ENCODE results near the gene LRRC18. TPM values are rescaled to one million over a fixed set of nuclear protein-coding genes. Genes with fewer than 3 reads are reported as not detected.

The LRRC18 gene
- total and polyA plus RNA-seq, 2 of the 13 experiments (the other 11 are each of a cell fraction or from before 2014, with no cell fraction given): not detected

DNA sequence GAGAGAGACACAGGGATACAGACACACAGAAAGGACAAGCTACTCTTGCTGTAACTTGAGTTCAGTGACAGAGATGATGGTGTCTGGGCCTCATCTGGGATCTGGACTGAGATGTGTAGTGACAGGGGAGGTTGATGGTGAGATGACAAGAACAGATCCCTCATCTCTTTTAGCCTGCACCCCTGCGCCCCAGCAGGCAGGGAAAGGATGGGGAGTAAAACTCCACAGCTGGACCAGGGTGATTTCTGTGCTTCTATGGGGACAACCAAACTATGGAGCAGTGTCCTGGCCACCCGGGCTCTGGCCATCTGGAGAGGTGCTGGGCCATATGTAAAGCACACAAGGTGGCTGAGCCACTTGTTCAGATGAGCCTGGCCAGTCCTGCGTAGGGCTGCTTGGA is 4.5 kb upstream of the LRRC18 start:
- no TSS peak for BruUV-seq (replicated peaks)
- Histone ChIP-seq H3K9ac (ENCODE audit: insufficient read depth, low read depth, low read length) (no peak overlapping the region), H3K4me1 (ENCODE audit: insufficient read depth, low read length) (no peaks in the 10 kb centered on the region), H2AFZ (ENCODE audit: low read length) (no peak overlapping the region), H3K4me2 (ENCODE audit: low read depth, low read length) (no peak overlapping the region), H3K4me3 (replicated peaks in 1 of 3; ENCODE audit: insufficient read depth in 1 of 3, low read depth in 2 of 3, low read length in 3 of 3) (no peak overlapping the region), H3K9me3 (ENCODE audit: low read length) (no peaks in the 10 kb centered on the region), H3K27ac (ENCODE audit: extremely low read length, insufficient read depth, low read length) (no peak overlapping the region), H3K27me3 (ENCODE audit: control insufficient read depth in 1 of 2, insufficient read depth in 2 of 2, low read length in 2 of 2) (peaks cover 2 to 10% of the 10 kb centered on the region in 2 experiments; a peak in 3 of 5 replicates), H3K79me2 (ENCODE audit: insufficient read depth, low read length) (no peaks in the 10 kb centered on the region), H3K36me3 (replicated peaks in 1 of 2; ENCODE audit: control insufficient read depth in 1 of 2, insufficient read depth in 2 of 2, low read length in 2 of 2) (no peaks in the 10 kb centered on the region), H4K20me1 (ENCODE audit: insufficient read depth, low read length) (no peaks in the 10 kb centered on the region)
- in situ Hi-C loops (cut with HindIII; ENCODE audit: extremely low pct_ligation_motif_present, low pct_unique_long_range_greater_than_20kb): no loop called here
- DNase-seq (ENCODE audit: low spot score): no peak
- FAIRE-seq: no peak
- TF ChIP-seq THYN1 (CRISPR knock-in tag; IDR thresholded peaks at IDR 0.05; ENCODE audit: borderline replicate concordance, low read depth): no peak
- TF ChIP-seq, protein P1, sequence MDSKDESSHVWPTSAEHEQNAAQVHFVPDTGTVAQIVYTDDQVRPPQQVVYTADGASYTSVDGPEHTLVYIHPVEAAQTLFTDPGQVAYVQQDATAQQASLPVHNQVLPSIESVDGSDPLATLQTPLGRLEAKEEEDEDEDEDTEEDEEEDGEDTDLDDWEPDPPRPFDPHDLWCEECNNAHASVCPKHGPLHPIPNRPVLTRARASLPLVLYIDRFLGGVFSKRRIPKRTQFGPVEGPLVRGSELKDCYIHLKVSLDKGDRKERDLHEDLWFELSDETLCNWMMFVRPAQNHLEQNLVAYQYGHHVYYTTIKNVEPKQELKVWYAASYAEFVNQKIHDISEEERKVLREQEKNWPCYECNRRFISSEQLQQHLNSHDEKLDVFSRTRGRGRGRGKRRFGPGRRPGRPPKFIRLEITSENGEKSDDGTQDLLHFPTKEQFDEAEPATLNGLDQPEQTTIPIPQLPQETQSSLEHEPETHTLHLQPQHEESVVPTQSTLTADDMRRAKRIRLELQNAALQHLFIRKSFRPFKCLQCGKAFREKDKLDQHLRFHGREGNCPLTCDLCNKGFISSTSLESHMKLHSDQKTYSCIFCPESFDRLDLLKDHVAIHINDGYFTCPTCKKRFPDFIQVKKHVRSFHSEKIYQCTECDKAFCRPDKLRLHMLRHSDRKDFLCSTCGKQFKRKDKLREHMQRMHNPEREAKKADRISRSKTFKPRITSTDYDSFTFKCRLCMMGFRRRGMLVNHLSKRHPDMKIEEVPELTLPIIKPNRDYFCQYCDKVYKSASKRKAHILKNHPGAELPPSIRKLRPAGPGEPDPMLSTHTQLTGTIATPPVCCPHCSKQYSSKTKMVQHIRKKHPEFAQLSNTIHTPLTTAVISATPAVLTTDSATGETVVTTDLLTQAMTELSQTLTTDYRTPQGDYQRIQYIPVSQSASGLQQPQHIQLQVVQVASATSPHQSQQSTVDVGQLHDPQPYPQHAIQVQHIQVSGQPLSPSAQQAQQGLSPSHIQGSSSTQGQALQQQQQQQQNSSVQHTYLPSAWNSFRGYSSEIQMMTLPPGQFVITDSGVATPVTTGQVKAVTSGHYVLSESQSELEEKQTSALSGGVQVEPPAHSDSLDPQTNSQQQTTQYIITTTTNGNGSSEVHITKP (CRISPR knock-in tag; IDR thresholded peaks at IDR 0.05; ENCODE audit: low read depth): no peak
- no peak for TF ChIP-seq SCMH1 (CRISPR knock-in tag; IDR thresholded peaks at IDR 0.05; ENCODE audit: borderline replicate concordance)
- TF ChIP-seq SMAD3 (CRISPR knock-in tag; IDR thresholded peaks at IDR 0.05): no peak
- TF ChIP-seq ZSCAN29 (CRISPR knock-in tag; conservative IDR thresholded peaks at IDR 0.05): no peak
- TF ChIP-seq EZH2 (conservative IDR thresholded peaks at IDR 0.05; ENCODE audit: low read depth, low read length): no peak
- TF ChIP-seq ZNF460 (CRISPR knock-in tag; IDR thresholded peaks at IDR 0.05; ENCODE audit: borderline replicate concordance): no peak
- TF ChIP-seq, protein P2, sequence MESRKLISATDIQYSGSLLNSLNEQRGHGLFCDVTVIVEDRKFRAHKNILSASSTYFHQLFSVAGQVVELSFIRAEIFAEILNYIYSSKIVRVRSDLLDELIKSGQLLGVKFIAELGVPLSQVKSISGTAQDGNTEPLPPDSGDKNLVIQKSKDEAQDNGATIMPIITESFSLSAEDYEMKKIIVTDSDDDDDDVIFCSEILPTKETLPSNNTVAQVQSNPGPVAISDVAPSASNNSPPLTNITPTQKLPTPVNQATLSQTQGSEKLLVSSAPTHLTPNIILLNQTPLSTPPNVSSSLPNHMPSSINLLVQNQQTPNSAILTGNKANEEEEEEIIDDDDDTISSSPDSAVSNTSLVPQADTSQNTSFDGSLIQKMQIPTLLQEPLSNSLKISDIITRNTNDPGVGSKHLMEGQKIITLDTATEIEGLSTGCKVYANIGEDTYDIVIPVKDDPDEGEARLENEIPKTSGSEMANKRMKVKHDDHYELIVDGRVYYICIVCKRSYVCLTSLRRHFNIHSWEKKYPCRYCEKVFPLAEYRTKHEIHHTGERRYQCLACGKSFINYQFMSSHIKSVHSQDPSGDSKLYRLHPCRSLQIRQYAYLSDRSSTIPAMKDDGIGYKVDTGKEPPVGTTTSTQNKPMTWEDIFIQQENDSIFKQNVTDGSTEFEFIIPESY (CRISPR knock-in tag; IDR thresholded peaks at IDR 0.05): no peak
- no peak for TF ChIP-seq ZBTB20 (CRISPR knock-in tag; IDR thresholded peaks at IDR 0.05; ENCODE audit: borderline replicate concordance, low read depth)
- TF ChIP-seq, protein P3, sequence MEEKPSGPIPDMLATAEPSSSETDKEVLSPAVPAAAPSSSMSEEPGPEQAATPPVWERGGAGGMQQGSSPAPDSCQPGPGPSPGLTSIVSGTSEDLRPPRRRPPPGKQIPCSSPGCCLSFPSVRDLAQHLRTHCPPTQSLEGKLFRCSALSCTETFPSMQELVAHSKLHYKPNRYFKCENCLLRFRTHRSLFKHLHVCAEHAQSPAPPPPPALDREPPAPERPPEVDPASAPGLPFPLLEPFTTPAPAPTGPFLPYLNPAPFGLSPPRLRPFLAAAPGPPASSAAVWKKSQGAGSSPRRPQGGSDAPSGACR (CRISPR knock-in tag; IDR thresholded peaks at IDR 0.05): no peak
- TF ChIP-seq ZFP82 (CRISPR knock-in tag; IDR thresholded peaks at IDR 0.05; ENCODE audit: borderline replicate concordance): no peak
- TF ChIP-seq TEAD2 (CRISPR knock-in tag; IDR thresholded peaks at IDR 0.05): no peak
- no peak for TF ChIP-seq ZNF333 (CRISPR knock-in tag; IDR thresholded peaks at IDR 0.05; ENCODE audit: borderline replicate concordance)
- TF ChIP-seq, protein P4, sequence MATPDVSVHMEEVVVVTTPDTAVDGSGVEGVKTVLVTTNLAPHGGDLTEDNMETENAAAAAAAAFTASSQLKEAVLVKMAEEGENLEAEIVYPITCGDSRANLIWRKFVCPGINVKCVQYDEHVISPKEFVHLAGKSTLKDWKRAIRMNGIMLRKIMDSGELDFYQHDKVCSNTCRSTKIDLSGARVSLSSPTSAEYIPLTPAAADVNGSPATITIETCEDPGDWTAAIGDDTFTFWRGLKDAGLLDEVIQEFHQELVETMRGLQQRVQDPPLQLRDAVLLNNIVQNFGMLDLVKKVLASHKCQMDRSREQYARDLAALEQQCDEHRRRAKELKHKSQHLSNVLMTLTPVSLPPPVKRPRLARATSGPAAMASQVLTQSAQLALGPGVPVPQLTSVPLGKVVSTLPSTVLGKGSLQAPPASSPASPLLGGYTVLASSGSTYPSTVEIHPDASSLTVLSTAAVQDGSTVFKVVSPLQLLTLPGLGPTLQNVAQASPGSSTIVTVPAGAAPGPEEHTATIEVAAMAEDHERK (CRISPR knock-in tag; IDR thresholded peaks at IDR 0.05; ENCODE audit: low read depth): no peak
- TF ChIP-seq HNRNPLL (IDR thresholded peaks at IDR 0.05; ENCODE audit: low read depth, low read length, poor library complexity, severe bottlenecking): no peak
- TF ChIP-seq TMF1 (CRISPR knock-in tag; IDR thresholded peaks at IDR 0.05; ENCODE audit: low read depth): no peak
- no peak for TF ChIP-seq ZNF788 (CRISPR knock-in tag; IDR thresholded peaks at IDR 0.05; ENCODE audit: borderline replicate concordance)
- TF ChIP-seq SP4 (CRISPR knock-in tag; IDR thresholded peaks at IDR 0.05): no peak
- ChIA-PET POLR2A (no interaction called here), CTCF (ENCODE audit: low intra/inter-chr PET ratio, low total read pairs) (no interaction called here)
- ATAC-seq: no peak
- 0% methylated on average over 1 of the region's 3 CpGs for WGBS (ENCODE audit: low lambda C conversion rate)
- intact Hi-C loops (cut with micrococcal nuclease; ENCODE audit: unreplicated experiment): no loop called here
